BLaER1 (cell line): ENCODE data around the gene DTL.

Experiments
- H3K27ac ChIP-seq: shearing (Covaris generic); formaldehyde crosslinking; 2 replicates; pipeline ENCODE4 v1.8.1; 2022
- H3K27me3 ChIP-seq: shearing (Covaris generic); formaldehyde crosslinking; 2 replicates; pipeline ENCODE4 v1.8.1; 2022
- H3K36me3 ChIP-seq: shearing (Covaris generic); formaldehyde crosslinking; 2 replicates; pipeline ENCODE4 v1.8.1; 2022
- H3K4me1 ChIP-seq: shearing (Covaris generic); formaldehyde crosslinking; 2 replicates; pipeline ENCODE4 v1.8.1; 2022
- H3K4me2 ChIP-seq: shearing (Covaris generic); formaldehyde crosslinking; 2 replicates; pipeline ENCODE4 v1.8.1; 2022
- H3K4me3 ChIP-seq: shearing (Covaris generic); formaldehyde crosslinking; 2 replicates; pipeline ENCODE4 v1.8.1; 2022
- H3K9ac ChIP-seq: shearing (Covaris generic); formaldehyde crosslinking; 2 replicates; pipeline ENCODE4 v1.8.1; 2022
- H3K9me3 ChIP-seq: shearing (Covaris generic); formaldehyde crosslinking; 2 replicates; pipeline ENCODE4 v1.8.1; 2022
- H4K20me1 ChIP-seq: shearing (Covaris generic); formaldehyde crosslinking; 2 replicates; pipeline ENCODE4 v1.8.1; 2022
- Cebpa-rat ChIP-seq: shearing (Covaris generic); IDR thresholded peaks from 2 replicates; pipeline ENCODE4 v1.8.1; 2022

Gene DTL

GRCh38 chr1:212082765-212083406 lies 47.3 kb downstream of the DTL start:
- H3K27me3 ChIP-seq = no peaks in the 10 kb centered on the region
- no peak overlapping the region for H3K4me2 ChIP-seq
- H3K27ac ChIP-seq = no peak overlapping the region

DNA sequence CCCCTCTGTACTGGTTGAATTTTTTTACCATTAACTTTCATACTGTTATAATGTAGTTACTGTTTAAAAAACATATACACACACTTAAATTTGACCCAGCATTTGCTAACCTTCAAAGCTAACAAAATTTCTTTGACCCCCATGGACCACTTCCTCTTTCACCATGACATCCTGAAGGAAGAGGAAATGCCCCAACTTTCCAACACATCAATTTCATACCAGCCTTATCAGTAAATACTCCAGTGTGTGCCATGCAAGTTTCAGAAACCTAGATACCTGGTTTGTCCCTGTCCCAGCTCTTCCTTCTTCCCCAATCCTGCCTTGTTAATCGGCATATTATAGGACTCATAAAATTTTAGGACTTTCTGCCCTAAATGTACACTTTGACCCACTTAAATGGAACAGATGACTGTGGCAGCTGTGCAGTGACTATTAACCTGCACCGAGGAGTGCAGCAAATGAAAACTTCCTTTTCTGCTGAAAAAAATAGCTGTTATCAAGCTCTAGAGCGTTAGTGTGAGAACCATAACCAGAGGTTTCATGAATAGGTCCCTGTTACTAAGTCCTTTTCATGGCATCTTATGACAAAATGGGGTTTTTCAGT lies 54.1 kb downstream of the DTL start:
- Histone ChIP-seq H3K27ac (no peak overlapping the region), H3K4me1 (peaks cover 20% of the 10 kb centered on the region), H3K9me3 (peaks cover 21% of the 10 kb centered on the region), H3K4me3 (no peak overlapping the region), H3K27me3 (no peaks in the 10 kb centered on the region), H3K9ac (no peak overlapping the region), H3K4me2 (no peak overlapping the region), H4K20me1 (no peaks in the 10 kb centered on the region), H3K36me3 (peaks cover 97% of the 10 kb centered on the region)
- TF ChIP-seq Cebpa-rat = no peak

More at GRCh38 chr1:212082765-212083406, 47.3 kb downstream of the DTL start:
- no peak for TF ChIP-seq Cebpa-rat
- H3K4me3 ChIP-seq = no peak overlapping the region
- no peaks in the 10 kb centered on the region for H4K20me1 ChIP-seq
- peaks cover 98% of the 10 kb centered on the region for H3K36me3 ChIP-seq
- no peak overlapping the region for H3K9ac ChIP-seq
- H3K9me3 ChIP-seq = peaks cover 7% of the 10 kb centered on the region
- H3K4me1 ChIP-seq = no peaks in the 10 kb centered on the region

GRCh38 chr1:212091438-212092121 lies 56.0 kb downstream of the DTL start:
- no peak overlapping the region for H3K4me3 ChIP-seq
- H3K9ac ChIP-seq = no peak overlapping the region
- no peak overlapping the region for H3K4me2 ChIP-seq
- H3K4me1 ChIP-seq = peaks cover 20% of the 10 kb centered on the region
- H3K36me3 ChIP-seq = peaks cover 97% of the 10 kb centered on the region
- no peaks in the 10 kb centered on the region for H4K20me1 ChIP-seq
- no peak for TF ChIP-seq Cebpa-rat
- no peak overlapping the region for H3K27ac ChIP-seq
- no peaks in the 10 kb centered on the region for H3K27me3 ChIP-seq
- peaks cover 40% of the 10 kb centered on the region for H3K9me3 ChIP-seq

DNA sequence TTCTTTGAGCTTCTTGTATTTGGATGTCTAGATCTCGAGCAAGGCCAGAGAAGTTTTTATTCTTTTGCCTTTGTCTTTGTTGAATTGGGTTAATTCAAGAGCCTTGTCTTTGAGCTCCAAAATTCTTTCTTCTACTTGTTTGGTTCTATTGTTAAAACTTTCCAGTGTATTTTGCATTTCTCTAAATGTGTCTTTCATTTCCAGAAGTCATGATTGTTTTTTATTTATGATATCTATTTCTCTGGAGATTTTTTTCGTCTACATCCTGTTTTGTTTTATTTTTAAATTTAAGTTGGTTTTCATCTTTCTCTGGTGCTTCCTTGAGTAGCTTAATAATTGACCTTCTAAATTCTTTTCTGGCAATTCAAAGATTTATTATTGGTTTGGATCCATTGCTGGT lies 61.8 kb downstream of the DTL start:
- H3K27me3 ChIP-seq = no peaks in the 10 kb centered on the region
- H3K9me3 ChIP-seq = peaks cover 60% of the 10 kb centered on the region
- H3K4me1 ChIP-seq = no peaks in the 10 kb centered on the region; the same call in 1 of the 2 replicates
- no peak overlapping the region for H3K4me3 ChIP-seq
- peaks cover 95% of the 10 kb centered on the region for H3K36me3 ChIP-seq
- H3K27ac ChIP-seq = no peak overlapping the region
- TF ChIP-seq Cebpa-rat = no peak
- H3K9ac ChIP-seq = no peak overlapping the region
- H4K20me1 ChIP-seq = peaks cover 7% of the 10 kb centered on the region; the same call in 1 of the 2 replicates
- no peak overlapping the region for H3K4me2 ChIP-seq

- Histone ChIP-seq H4K20me1 (peaks cover 7% of the 10 kb centered on the region; the same call in 1 of the 2 replicates), H3K4me2 (no peak overlapping the region), H3K4me1 (no peaks in the 10 kb centered on the region; the same call in 1 of the 2 replicates), H3K9me3 (peaks cover 52% of the 10 kb centered on the region), H3K4me3 (no peak overlapping the region), H3K9ac (no peak overlapping the region), H3K36me3 (peaks cover 94% of the 10 kb centered on the region), H3K27ac (no peak overlapping the region; the same call in 1 of the 2 replicates), H3K27me3 (no peaks in the 10 kb centered on the region)
- no peak for TF ChIP-seq Cebpa-rat
Measured at GRCh38 chr1:212098310-212098709, 62.8 kb downstream of the DTL start.

DNA sequence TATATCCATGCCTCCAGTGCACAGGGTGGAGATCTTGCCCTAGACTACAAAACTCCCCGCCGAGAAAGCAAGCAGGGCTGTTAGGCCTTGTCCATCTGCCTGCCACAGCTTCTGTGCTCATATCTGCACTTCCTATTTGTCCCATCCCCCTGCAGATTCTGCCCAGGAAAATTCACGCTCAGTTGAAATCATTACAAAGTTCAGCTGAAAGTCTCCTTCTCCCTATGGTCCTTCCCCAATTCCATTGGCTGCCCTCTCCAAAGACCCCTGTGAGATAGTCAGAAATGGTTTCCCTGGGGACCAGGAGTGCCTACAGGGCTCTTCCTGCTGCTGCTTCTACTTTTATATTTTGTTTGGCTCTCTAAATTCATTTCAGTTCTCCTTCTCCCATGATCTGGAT lies 63.2 kb downstream of the DTL start:
- Histone ChIP-seq H3K4me1 (no peaks in the 10 kb centered on the region; the same call in 1 of the 2 replicates), H4K20me1 (peaks cover 7% of the 10 kb centered on the region; the same call in 1 of the 2 replicates), H3K4me3 (no peak overlapping the region), H3K4me2 (no peak overlapping the region), H3K36me3 (peaks cover 92% of the 10 kb centered on the region), H3K27ac (no peak overlapping the region), H3K9me3 (peaks cover 47% of the 10 kb centered on the region), H3K9ac (no peak overlapping the region), H3K27me3 (no peaks in the 10 kb centered on the region)
- TF ChIP-seq Cebpa-rat = no peak

- Histone ChIP-seq H3K4me1 (no peaks in the 10 kb centered on the region; the same call in 1 of the 2 replicates), H3K9ac (no peak overlapping the region), H3K27ac (no peak overlapping the region), H3K4me3 (no peak overlapping the region), H3K9me3 (peaks cover 23% of the 10 kb centered on the region), H3K4me2 (no peak overlapping the region), H3K27me3 (no peaks in the 10 kb centered on the region), H3K36me3 (peaks cover 93% of the 10 kb centered on the region), H4K20me1 (peaks cover 7% of the 10 kb centered on the region; the same call in 1 of the 2 replicates)
- TF ChIP-seq Cebpa-rat = no peak
Measured at GRCh38 chr1:212101251-212101650, 65.7 kb downstream of the DTL start.

DNA sequence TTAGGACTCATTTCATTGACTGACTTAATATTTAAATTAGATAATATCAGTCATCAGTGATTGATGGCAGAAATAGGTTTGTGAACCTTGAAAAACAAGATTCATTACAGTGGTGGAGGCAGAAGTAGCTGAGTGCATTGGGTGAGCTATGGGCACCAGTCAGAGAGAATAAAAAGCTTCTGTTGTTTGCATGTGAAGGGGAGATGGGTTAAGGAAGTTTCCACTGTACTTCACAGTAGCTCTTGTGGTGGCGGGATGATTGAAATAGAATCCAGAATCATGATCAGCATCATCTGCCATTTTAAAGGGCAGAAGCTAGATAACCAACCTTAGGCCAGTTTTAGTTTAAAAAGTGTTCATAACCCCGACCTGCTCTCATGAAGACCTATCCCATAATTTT lies 66.2 kb downstream of the DTL start:
- H3K27ac ChIP-seq = no peak overlapping the region
- H4K20me1 ChIP-seq = peaks cover 7% of the 10 kb centered on the region; the same call in 1 of the 2 replicates
- no peaks in the 10 kb centered on the region for H3K27me3 ChIP-seq
- TF ChIP-seq Cebpa-rat = no peak
- H3K4me1 ChIP-seq = no peaks in the 10 kb centered on the region; the same call in 1 of the 2 replicates
- H3K9ac ChIP-seq = no peak overlapping the region
- H3K4me2 ChIP-seq = no peak overlapping the region
- H3K36me3 ChIP-seq = peaks cover 93% of the 10 kb centered on the region
- peaks cover 18% of the 10 kb centered on the region for H3K9me3 ChIP-seq
- H3K4me3 ChIP-seq = no peak overlapping the region

DNA sequence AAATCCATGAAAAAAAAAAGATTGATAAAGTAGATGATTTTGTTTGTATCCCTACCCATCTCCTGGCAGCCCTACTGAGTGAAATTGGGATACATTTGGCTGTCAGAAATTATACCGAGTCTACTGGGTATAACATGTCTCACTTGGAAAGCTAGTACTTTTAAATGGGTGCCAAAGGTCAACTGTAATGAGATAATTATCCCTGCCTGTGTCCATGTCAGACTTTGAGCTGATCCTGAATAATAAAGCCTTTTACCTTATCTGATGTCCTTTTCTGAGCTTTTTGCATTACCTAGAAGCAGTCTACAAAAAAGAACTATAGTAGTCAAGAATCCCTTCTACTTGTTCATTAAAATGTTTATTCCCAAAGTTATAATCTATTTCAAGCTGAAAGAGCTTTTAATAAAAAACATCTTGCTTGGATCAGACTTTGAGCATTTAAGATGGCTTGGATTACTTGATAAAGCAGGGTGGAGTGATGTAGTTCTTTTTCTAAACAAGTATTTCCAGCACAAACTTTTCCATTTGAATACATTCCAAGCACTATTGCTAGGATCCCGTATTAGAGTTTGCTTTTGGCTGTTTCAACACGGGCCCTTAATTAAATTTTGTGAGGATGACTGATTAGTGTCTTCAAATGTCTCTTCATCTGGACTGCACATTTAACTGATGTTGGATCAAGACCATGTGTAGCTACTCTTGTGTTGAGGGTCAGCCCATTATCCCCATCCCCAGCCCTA lies 69.2 kb downstream of the DTL start:
- Histone ChIP-seq H3K4me1 (no peaks in the 10 kb centered on the region), H3K27me3 (no peaks in the 10 kb centered on the region), H3K9me3 (no peaks in the 10 kb centered on the region), H3K4me3 (no peak overlapping the region), H4K20me1 (no peaks in the 10 kb centered on the region), H3K9ac (no peak overlapping the region), H3K36me3 (peaks cover 93% of the 10 kb centered on the region), H3K27ac (no peak overlapping the region), H3K4me2 (no peak overlapping the region)
- no peak for TF ChIP-seq Cebpa-rat
